ENCODE data around the gene PDLIM1. TPM values are rescaled to one million over a fixed set of nuclear protein-coding genes. Genes with fewer than 3 reads are reported as not detected.

The PDLIM1 gene
- total and polyA plus RNA-seq, 9 of the 15 experiments (the other 6 are each of a cell fraction or from before 2014, with no cell fraction given) = 19.8 to 164 (median 39.1) TPM

- no peak overlapping the region for H3K27ac ChIP-seq (ENCODE audit: extremely low read depth, low read depth, low read length)
- H3K9ac ChIP-seq (ENCODE audit: insufficient read depth in 1 of 2, low read depth in 2 of 2, low read length in 2 of 2) = no peak overlapping the region
- H3K36me3 ChIP-seq (ENCODE audit: control insufficient read depth, insufficient read depth, low read length) = peaks cover 76% of the 10 kb centered on the region; the same call in 2 of the 3 replicates
- no peak overlapping the region for H3K4me3 ChIP-seq
- no peak overlapping the region for H3K4me2 ChIP-seq (ENCODE audit: insufficient read depth, low read length)
- intact Hi-C loops (cut with micrococcal nuclease) (no loop called here), in situ Hi-C loops (cut with MboI) (no loop called here)
- ATAC-seq = no peak
- no TSS peak for BruUV-seq (replicated peaks)
- WGBS (ENCODE audit: insufficient coverage, low coverage, missing lambda C conversion rate) = 94% methylated on average over 3 of the region's 3 CpGs
- ChIA-PET POLR2A (no interaction called here), CTCF (ENCODE audit: low intra/inter-chr PET ratio) (no interaction called here)
- H4K20me1 ChIP-seq (replicated peaks; ENCODE audit: control insufficient read depth, insufficient read depth, low read length) = no peaks in the 10 kb centered on the region
- H3K9me3 ChIP-seq (replicated peaks; ENCODE audit: control insufficient read depth, insufficient read depth, low read depth, low read length) = no peaks in the 10 kb centered on the region
- H3K27me3 ChIP-seq (ENCODE audit: control insufficient read depth in 2 of 2, insufficient read depth in 2 of 2, low read length in 2 of 2) = no peaks in the 10 kb centered on the region
- no peak for FAIRE-seq
- no peaks in the 10 kb centered on the region for H3K9me1 ChIP-seq (ENCODE audit: control insufficient read depth, insufficient read depth, low read length)
- H3K4me1 ChIP-seq (replicated peaks in 1 of 2; ENCODE audit: control insufficient read depth in 2 of 2, insufficient read depth in 2 of 2, low read length in 2 of 2) = peaks cover 5 to 13% of the 10 kb centered on the region in 2 experiments; a peak in 4 of 5 replicates
- 0 out of 3 replicates have a peak, but pooled peaks cover 7% of the 10 kb centered on the region for H3K79me2 ChIP-seq (ENCODE audit: control insufficient read depth, insufficient read depth, low read length)
- DNase-seq (ENCODE audit: extremely low read depth in 1 of 4, low spot score in 3 of 4) = no peak
- H2AFZ ChIP-seq (ENCODE audit: low read depth, low read length) = no peak overlapping the region
- no peak for TF ChIP-seq ZNF609 (CRISPR knock-in tag; IDR thresholded peaks at IDR 0.05; ENCODE audit: borderline replicate concordance)
- TF ChIP-seq NCOA2 (IDR thresholded peaks at IDR 0.05; ENCODE audit: partially characterized antibody in 2 of 2) = no peak
- no peak for TF ChIP-seq HLTF (IDR thresholded peaks at IDR 0.05)
- no peak for TF ChIP-seq RBFOX2 (IDR thresholded peaks at IDR 0.05; ENCODE audit: low read depth, low read length)
- TF ChIP-seq ZNF512 (tag; IDR thresholded peaks at IDR 0.05) = no peak
- TF ChIP-seq TAL1 (IDR thresholded peaks at IDR 0.05) = no peak
- TF ChIP-seq MECOM (CRISPR knock-in tag; IDR thresholded peaks at IDR 0.05) = no peak
- no peak for TF ChIP-seq MED1 (CRISPR knock-in tag; IDR thresholded peaks at IDR 0.05; ENCODE audit: borderline replicate concordance)
- no peak for TF ChIP-seq CREB1 (IDR thresholded peaks at IDR 0.05)
- no peak for TF ChIP-seq CREB1 (CRISPR knock-in tag; IDR thresholded peaks at IDR 0.05)
- TF ChIP-seq, protein P1, sequence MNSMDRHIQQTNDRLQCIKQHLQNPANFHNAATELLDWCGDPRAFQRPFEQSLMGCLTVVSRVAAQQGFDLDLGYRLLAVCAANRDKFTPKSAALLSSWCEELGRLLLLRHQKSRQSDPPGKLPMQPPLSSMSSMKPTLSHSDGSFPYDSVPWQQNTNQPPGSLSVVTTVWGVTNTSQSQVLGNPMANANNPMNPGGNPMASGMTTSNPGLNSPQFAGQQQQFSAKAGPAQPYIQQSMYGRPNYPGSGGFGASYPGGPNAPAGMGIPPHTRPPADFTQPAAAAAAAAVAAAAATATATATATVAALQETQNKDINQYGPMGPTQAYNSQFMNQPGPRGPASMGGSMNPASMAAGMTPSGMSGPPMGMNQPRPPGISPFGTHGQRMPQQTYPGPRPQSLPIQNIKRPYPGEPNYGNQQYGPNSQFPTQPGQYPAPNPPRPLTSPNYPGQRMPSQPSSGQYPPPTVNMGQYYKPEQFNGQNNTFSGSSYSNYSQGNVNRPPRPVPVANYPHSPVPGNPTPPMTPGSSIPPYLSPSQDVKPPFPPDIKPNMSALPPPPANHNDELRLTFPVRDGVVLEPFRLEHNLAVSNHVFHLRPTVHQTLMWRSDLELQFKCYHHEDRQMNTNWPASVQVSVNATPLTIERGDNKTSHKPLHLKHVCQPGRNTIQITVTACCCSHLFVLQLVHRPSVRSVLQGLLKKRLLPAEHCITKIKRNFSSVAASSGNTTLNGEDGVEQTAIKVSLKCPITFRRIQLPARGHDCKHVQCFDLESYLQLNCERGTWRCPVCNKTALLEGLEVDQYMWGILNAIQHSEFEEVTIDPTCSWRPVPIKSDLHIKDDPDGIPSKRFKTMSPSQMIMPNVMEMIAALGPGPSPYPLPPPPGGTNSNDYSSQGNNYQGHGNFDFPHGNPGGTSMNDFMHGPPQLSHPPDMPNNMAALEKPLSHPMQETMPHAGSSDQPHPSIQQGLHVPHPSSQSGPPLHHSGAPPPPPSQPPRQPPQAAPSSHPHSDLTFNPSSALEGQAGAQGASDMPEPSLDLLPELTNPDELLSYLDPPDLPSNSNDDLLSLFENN (IDR thresholded peaks at IDR 0.05; ENCODE audit: low read depth in 2 of 2, low read length in 2 of 2) = no peak
- TF ChIP-seq RAD51 (IDR thresholded peaks at IDR 0.05; ENCODE audit: borderline replicate concordance, low read depth) = no peak
- TF ChIP-seq NONO (IDR thresholded peaks at IDR 0.05; ENCODE audit: low read depth in 2 of 2, low read length in 1 of 2) = no peak
- no peak for TF ChIP-seq MIER1 (IDR thresholded peaks at IDR 0.05; ENCODE audit: low read depth)
Measured at GRCh38 chr10:95261926-95262325, 28.9 kb downstream of the PDLIM1 start.

Data from K562 (cell line).